HG03457 (cell line): ENCODE measurements around the gene CDNF.
"Not testable (repeated sequence)": the region's sequence is repeated elsewhere in the genome, so short reads cannot be mapped to it uniquely, and the experiment has no call there.

Experiments
- ATAC-seq: cut with Tn5 transposase; IDR thresholded peaks from one replicate; pipeline ENCODE4 v1.9.1; 2021; ENCODE audit warnings: moderate number of reproducible peaks; ENCODE audit not compliant: unreplicated experiment

The CDNF gene

GRCh38 chr10:14840178-14840577, 2.3 kb upstream of the CDNF start:
- no peak for ATAC-seq

- ATAC-seq = no peak
Measured at GRCh38 chr10:14839305-14839695, 1.5 kb upstream of the CDNF start.

DNA sequence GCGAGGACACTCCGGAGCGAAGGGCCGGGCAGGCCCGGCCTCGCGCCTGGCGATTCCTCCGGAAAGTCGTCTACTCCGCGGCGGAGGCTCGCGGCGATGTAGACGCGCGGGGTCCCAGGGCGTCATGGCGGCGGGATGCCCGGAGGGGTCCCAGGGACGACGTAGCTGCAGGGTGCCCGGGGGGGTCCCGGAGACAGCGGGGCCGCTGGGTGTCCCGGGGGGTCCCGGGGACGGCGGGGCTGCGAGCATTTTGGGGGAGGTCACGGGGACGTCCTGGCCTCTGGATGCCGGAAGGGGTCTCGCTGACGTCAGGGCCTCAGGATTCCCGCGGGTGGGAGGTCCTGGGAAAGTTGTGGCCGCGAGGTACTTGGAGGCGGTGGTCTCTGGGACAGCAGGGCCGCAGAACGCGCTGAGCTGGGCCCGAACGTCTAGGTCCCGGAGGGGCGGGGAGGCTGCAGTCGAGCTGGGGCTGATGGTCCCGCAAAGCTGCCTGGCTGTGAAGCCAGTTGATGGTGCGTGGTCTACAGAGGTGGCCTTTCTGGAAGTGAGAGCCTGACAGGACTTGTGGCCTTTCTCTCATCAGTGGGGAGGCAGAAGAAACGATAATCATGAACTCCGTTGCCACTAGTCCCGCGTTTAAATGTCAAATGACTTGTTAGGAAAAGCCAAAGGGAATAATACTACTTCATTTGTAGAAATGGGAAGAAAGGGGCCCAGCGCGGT, 906 bp upstream of the CDNF start:
- ATAC-seq = peak; percentile 5

DNA sequence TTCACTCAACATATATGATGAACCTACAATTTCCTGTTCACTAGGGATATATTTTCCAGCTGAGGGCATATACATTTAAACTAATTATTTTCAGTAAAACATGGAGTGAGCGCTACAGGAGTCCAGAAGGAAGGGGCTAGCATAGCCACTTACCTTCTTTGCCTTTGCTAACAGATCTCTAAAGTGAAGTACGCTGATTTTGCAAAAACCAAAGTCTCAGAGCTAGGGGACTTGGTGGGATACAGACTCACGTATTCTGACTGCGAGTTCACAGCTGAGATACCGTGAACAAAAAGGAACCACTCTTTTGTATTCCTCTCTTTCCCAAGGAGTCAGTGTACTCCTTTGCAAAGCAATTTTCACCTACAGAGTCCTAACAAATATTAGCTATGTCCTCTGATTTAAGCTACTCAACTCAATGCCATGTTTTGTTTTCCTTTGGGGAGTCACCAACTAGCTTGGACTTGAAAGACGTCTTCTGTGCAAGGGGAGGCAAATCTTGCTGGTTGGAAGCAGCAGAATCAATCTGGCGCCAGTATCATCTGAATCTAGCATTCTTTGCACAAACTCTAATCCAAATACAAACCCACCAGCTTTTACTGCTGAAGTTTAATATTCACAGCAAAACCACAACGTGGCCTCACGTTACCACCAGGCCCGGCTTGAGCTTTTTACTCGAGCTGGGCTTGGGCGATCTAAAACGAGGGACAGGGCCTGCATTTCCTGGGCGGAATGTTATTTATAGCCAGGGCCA, 657 bp downstream of the CDNF start:
- peak; percentile 1 for ATAC-seq

DNA sequence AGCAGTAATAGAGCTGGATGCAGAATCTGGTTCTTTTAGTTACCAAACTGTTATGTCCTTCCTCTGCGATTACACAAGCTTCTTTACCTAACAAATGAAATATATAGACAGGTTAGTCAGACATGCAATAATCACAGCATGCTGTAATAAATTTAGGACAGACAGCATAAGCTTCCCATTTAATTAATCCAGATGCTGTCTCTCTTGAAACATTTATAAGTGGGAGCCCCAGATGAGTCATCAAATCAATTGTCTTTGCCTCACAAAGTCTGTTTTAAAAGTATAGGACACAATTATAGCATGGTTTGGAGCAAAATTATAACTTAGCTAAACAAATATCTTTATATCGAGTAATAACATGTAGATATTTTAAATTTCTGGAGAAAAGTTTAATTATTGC, 1.6 kb downstream of the CDNF start:
- ATAC-seq = no peak

DNA sequence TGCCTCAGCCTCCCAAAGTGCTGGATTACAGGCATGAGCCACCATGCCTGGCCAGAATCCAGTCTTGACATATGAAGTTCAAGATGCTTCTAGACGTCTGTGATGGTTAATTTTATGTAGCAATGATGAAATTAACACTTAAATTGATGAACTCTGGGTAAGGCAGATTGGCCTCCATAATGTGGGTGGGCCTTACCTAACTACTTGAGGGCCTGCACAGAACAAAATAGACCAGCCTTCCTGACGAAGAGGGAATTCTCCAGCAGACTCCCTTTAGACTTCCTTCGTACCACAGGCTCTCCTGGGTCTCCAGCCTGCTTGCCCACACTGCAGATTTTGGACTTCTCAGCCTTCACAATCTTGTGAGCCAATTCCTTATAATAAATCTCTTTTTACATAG, 4.7 kb downstream of the CDNF start:
- no peak for ATAC-seq

DNA sequence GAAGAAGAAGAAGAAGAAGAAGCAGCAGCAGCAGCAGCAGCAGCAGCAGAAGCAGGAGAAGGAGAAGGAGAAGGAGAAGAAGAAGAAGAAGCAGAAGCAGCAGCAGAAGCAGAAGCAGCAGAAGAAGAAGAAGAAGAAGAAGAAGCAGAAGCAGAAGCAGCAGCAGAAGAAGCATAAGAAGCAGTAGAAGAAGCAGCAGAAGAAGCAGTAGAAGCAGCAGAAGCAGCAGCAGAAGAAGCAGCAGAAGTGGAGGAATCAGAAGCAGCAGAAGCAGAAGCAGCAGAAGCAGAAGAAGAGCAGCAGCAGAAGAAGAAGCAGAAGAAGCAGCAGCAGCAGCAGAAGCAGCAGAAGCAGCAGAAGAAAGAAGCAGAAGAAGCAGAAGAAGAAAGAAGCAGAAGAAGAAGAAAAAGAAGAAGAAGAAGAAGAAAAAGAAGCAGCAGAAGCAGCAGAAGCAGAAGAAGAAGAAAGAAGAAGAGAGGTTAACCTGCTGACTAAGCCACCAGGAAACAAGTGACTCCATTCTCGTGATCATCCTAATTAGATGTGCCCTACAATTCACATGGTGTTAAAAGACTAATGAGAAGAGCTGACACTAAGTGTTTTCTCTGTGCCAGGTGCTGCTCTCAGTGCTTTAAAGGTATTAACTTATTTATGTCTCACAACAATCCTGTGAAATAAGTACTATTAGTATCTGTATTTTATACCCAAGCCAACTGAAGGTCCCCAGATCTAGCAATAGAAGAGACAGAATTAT, 11.6 kb downstream of the CDNF start:
- no peak for ATAC-seq

DNA sequence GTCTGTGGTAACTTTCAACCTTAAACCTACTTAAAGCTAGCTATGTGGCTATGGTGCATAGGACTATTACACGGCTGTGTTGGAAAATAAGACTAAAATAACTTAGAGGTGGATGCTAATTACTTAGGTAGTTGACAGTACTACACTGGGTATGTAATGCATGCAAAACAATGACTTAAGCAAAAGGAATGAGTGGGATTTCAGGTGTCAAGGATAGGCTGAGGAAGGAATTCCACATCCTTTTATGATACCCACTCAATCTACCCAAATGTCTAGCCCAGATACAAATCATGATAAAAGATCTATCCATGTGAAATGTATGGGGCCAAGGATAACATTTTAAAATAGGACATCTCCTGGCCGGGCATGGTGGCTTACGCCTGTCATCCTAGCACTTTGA, 13.9 kb downstream of the CDNF start:
- no peak for ATAC-seq

GRCh38 chr10:14822879-14823755, 14.7 kb downstream of the CDNF start:
- ATAC-seq = no peak

- no peak for ATAC-seq
Measured at GRCh38 chr10:14821635-14822375, 16.0 kb downstream of the CDNF start.

GRCh38 chr10:14820775-14821154, 17.1 kb downstream of the CDNF start:
- ATAC-seq = no peak

GRCh38 chr10:14820010-14820774, 17.6 kb downstream of the CDNF start:
- ATAC-seq = no peak

GRCh38 chr10:14816717-14817116, 21.1 kb downstream of the CDNF start:
- ATAC-seq = not testable (repeated sequence)

GRCh38 chr10:14815681-14816080, 22.2 kb downstream of the CDNF start:
- no peak for ATAC-seq

GRCh38 chr10:14812271-14812670, 25.6 kb downstream of the CDNF start:
- no peak for ATAC-seq

- no peak for ATAC-seq
Measured at GRCh38 chr10:14810969-14811953, 26.6 kb downstream of the CDNF start.

- ATAC-seq = no peak
Measured at GRCh38 chr10:14806318-14806717, 31.5 kb downstream of the CDNF start.

DNA sequence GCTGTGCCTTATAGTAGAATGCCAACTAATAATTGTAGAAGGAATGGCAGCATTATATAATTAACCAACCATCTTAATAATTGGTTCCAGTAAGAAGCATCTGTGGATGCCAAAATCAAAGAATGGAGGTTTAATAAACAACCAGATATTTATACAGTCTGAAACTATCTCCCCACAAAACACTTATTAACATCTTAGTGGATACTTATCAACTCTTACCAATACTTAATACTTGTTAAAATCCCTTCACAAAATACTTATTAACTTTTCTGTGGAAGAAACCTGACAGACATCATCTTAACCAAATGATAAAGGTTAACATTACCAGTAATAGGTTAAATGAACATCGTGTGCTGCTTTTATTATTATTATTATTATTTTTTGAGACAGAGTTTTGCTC, 34.0 kb downstream of the CDNF start:
- ATAC-seq = no peak
